NCI-H2107 treated with DMSO at 0.1 percent for 48 hours (cell line): ENCODE measurements around the gene ATOX1.

Source experiments
- DNase-seq: peaks from one replicate; lab custom pipeline; 2025; ENCODE audit not compliant: unreplicated experiment; lab: John Stamatoyannopoulos, UW

ATOX1 gene

DNA sequence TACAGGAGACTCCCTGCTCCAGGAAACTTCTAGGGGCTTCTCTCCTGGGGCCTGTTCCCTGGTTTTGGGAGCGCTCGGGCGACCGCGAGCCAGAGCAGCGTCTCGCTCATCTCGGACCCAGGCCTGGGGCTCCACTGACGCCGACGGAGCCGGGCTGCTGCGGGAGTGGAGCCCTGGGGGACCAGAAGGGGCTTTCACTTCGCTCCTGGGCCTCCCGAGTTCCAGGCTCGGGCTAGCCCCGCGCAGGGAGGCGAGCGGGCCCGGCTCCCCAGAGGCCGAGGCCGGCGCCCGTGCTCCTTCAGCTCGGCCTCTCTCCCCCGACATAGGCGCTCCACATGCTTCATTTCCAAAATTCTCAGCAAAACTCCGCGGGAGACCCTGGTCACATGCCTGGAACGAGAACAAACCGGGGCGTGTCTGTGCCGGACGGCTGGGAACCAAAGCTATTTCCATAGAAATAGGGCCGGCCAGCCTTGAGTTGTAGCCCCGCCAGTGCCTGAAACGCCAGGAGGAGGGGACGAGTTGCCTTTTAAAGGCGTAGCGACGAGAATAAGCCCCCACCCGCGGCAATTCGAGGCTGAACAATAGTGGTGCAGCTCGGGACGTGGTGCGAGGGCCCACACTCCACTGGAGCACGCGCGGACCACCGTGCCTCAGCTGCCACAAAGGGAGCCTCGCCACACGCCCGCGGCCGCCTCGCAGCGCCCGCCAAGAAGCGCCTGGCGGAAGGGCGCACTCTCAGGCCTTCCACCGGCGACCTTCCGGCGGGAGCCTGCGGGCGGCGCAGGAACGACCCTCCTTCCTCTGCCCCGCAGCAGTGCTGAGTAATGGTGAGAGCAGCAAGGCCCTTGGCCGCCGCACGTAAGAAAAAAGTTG is 12.2 kb upstream of the ATOX1 start:
- no peak for DNase-seq

GRCh38 chr5:151766975-151767374 is 8.5 kb upstream of the ATOX1 start:
- no peak for DNase-seq

GRCh38 chr5:151764801-151765200 is 6.4 kb upstream of the ATOX1 start:
- DNase-seq, result no peak

DNA sequence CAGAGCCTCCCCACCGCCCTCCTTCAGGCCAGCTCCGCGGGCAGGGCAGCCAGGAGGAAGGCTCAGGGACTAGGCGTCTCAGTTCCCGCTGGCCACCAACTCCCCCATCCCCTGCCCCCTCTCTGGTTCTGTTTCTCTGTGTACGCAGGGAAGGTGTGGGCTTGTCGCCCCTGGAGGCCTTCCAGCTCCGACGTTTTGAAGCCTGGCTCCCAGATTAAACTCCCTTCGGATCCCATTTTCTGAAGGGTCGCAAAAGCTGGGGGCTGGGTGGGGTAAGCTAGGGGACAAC is 346 bp downstream of the ATOX1 start:
- no peak for DNase-seq

- DNase-seq, result no peak
Observed at GRCh38 chr5:151757233-151758140, 944 bp downstream of the ATOX1 start.

DNA sequence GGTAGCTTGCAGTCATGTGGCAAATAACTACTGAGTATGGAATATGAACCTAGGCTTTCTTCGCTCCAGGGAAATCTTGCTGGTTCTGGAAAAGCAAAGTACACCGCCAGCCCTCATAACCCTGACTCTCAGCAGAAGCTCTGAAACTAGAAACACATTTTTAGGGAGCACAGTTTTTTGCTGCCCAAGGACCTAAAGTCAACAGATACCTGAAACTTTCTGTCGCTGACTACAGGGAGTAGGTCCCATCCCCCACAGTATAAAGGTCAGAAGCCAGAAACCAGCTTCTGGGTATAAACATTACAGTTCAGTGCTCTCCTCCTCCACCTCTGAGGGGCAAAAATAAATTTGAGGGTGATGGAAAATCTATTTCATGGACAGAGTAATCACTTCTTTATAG is 3.0 kb downstream of the ATOX1 start:
- no peak for DNase-seq

GRCh38 chr5:151751593-151751992 is 6.8 kb downstream of the ATOX1 start:
- no peak for DNase-seq

GRCh38 chr5:151751091-151751490 is 7.3 kb downstream of the ATOX1 start:
- DNase-seq, result no peak

DNA sequence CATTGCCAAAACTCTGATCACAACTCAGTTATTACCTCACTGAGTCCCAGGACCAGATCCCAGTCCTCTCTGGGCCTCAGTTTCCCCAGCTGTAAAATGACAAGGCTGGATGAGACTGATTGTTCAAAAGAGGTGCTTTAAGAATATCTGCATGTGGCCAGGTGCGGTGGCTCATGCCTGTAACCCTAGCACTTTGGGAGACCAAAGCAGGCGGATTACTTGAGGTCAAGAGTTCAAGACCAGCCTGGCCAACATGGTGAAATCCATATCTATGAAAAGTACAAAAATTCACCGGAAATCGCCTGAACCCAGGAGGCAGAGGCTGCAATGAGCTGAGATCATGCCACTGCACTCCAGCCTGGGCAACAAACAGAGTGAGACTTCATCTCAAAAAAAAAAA is 8.3 kb downstream of the ATOX1 start:
- no peak for DNase-seq

GRCh38 chr5:151745071-151745705 is 13.2 kb downstream of the ATOX1 start:
- no peak for DNase-seq

- DNase-seq, result no peak
Observed at GRCh38 chr5:151743530-151743929, 14.9 kb downstream of the ATOX1 start.

DNA sequence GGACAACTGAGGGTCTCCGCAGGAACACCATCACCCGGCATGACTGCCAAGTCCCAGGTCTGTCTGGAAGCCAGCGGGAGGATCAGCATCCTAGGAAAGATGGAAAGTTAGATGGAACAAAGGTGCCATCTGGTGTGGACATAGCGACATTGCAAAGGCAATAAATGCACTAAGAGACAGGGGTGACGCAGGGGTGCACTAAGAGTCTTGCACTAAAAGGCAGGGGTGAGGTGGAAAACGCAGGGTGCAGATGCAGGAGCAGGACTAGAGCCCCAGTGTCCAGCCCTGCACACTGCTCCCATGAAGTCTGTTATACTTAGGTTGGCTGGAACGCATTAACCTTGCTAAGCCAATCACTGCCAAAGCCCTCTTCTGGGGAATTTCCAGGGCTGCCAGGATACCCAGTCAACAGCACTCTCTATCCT is 15.5 kb downstream of the ATOX1 start:
- DNase-seq, result no peak

DNA sequence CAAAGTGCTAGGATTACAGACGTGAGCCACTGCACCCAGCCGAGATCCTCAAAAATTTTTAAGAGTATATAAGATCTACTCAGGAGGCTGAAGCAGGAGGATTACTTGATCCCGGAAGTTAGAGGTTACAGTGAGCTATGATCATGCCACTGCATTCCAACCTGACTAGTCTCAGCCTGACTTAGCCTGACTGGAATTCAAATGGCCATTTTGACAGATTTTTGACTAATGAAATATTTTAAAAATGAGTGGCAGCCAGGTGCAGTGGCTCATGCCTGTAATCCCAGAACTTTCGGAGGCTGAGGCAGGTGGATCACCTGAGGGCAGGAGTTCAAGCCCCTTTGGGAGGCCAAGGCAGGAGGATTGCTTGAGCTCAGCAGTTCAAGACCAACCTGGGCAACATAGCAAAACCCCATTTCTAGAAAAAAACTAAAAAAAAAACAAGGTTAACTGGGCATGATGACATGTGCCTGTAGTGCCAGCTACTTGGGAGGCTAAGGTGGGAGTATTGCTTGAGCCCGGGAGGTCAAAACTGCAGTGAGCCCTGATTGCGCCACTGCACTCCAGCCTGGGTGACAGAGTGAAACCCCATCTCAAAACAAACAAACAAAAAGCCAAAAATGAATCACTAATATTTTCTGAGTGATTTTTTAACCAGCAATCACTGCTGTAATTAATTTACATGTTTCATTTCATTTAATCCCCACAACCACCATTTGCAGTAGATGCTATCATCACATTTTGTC is 16.6 kb downstream of the ATOX1 start:
- no peak for DNase-seq

DNA sequence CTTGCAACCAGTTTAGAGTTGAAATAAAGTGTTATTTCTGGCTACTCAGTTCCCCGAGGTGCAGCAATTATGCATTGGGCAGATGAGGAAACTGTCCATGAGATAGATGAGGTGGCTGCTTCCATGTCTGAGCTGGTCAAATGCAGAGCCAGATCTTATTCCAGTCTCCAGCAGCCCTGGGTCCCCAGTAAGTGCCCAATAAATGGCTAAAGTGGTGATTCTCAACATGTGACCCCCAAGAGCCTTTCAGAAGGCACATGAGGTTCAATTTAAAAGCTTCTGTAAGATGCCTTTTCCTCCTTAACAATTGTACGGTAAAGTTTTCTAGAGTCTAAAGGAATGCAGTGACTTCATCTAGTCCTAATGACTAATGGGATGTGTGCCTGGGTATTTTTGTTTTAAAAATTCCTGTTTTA is 17.5 kb downstream of the ATOX1 start:
- DNase-seq, result no peak

DNA sequence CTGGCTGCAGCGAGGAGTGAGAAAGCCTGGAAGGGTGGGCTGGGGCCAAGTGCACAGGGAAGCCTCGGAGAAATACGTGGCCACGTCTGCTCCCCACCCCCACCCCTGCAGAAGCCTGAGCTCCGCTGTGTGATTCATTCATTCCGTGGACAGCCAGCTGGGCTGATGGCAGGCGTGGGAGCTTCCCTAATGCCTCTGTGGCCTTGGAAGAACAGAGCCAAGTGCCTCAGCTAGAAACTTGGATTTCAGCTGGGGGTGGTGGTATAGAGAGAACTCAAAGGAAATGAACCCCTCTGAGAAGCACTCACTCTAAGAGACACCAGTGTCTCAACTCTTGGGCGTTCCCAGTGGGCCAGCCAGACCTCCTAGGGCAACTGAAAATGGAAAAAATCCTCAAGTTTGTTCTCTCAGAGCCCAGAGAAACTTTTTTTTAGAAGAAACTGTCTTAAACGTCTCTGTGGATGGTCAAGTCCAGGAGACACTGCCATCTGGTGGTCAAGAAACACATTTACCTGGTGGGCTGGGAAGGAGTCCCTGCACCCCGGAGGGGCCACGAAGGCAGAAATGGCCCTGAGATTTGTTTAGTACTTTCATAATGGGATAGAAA is 18.0 kb downstream of the ATOX1 start:
- DNase-seq, result no peak

DNA sequence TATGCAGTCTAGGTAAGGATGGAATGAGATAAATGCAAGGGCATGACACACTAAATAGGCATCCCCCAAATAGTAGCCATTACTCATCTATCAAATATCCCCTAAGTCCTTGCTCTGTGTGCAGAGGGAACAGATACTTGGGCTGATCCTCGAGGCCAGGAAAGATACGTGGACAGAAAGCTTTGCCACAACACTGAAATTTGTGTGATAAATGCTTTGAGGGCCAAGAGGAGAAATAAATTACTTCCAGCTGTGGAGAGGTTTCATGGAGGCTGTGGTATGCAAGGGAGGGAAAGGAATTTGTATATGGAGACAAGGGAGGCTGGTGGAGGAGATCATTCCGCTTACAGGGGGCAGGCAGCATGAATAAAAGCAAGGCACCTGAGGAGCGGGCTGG is 18.5 kb downstream of the ATOX1 start:
- DNase-seq, result no peak

DNA sequence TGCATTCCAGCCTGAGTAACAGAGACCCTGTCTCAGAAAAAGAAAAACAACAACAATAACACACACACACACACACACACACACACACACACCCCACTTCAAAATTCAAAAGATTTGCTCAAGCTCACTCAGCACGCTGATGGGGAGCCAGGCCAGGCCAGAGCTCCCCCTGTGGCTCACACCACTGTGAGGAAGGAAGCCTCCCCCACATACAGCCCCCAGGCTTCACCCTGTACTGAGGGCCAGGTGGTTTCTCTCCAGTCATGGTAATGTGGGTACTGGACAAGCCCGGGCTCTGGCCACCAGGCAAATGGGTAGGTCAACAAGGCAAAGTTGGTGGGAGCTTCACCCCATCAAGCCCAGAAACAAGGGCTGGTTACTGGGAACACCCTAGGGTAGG is 19.0 kb downstream of the ATOX1 start:
- no peak for DNase-seq

GRCh38 chr5:151738125-151738848 is 20.1 kb downstream of the ATOX1 start:
- DNase-seq, result no peak

DNA sequence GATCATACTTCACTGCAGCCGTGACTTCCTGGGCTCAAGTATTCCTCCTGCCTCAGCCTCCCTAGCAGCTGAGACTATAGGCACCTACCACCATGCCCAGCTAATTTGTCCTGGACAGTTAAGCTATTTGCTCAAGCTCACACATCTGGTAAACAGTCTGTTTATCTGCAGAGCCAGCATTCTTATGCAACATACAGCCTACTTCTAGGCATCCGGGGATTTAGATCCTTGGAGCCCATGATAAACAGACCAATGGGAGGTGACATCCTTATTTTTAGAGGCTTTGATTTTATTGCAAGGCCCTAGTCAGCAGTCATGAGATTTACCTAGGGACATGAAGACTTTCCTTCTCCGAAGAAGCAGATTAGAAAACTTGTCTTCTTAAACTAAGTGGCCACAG is 21.0 kb downstream of the ATOX1 start:
- DNase-seq, result no peak

DNA sequence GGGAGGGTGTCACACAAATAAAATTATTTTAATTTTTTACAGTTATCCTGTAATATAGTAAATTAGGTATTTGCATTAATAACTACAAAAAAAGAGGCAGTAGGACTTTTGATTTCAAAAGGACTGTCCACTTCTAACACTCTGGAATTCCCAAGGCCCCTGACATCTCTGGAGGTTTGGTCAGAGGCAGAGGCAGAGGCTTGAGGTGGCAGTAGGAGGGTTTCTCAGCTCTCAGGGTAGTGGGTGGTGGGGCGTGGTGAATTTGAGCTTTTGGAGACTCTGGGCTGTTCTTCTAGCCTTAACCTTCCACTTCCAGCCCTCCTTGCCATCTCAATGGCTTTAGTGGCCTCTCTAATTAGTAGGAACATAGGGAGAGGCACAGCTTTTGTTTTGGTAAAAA is 22.8 kb downstream of the ATOX1 start:
- DNase-seq, result no peak
